ENCODE measurements around the gene FAM237A.

The FAM237A gene

DNA sequence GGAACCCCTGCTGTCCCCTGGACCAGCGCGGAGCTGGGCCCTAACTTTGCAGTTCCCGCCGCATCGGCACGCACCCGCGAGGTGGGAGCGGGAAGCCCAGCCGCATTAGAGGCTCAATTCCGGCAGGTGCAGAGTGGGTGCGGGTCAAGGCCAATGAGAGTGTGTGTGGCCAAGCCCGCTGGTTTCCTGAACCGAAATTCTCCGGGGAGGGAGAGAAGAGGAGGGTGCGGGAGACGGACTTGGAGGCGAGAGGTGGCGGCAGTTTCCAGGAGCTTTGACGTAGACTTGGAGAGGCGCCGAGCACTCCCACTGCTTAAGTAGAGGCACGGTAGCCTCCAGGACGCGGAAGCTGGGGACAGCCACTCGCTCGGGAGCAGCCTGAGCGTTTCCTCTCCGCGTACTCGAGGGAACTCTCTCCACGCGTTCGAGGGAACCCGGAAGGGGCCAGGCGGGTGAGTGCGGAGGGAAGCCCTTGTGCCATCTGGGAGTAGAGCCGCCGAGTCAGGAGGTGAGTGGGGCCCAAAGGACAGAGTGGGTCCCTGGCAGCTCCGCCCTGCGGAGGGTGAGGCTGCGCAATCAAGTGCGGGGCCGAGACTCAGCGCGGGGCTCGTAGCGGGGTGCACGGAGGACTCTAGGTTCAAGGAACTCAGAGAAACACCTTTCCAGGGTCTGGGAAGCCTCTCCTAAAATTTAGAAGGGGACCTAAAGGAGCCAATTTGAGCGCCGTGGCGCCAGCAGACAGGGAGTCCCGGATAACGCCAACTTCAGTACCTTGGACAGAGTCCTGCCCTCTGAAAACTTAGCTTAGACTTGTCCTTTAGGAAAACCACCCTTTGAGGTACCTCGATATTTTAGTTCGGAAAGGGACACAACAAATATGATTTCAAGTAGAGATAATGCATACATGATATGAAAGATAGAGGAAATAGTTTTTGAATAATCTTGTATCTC is at the start of gene FAM237A:
Gene FAM237A, plus strand, starts transcription at position 413 of the 951 bp plus-strand sequence. CDS start 1,750 bp downstream, outside the sequence.
- no peak for DNase-seq

DNA sequence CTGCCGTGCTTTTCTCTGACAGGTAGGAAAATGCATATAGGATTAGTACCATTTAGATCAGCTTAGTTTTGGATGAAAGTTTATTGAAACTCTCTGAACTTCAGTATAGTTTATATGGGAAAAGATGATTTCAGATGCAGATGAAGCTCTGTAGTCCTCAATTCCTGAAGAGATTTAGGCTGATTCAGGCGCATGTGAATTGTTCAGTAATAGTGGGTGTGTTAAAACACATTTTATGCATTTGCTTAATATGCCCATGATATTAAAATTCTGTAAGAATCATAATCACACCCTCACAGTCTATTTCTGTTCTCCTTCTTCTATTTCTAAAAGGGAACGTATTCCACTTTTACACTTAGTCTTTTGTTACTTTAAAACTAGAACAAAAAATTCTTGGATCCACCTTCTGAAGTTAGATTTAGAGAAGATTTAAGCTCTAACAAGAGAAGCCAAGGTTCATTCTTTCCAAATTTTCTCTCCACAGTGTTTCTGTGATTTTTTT is 44.5 kb upstream of the FAM237A start:
- no peak for DNase-seq

DNA sequence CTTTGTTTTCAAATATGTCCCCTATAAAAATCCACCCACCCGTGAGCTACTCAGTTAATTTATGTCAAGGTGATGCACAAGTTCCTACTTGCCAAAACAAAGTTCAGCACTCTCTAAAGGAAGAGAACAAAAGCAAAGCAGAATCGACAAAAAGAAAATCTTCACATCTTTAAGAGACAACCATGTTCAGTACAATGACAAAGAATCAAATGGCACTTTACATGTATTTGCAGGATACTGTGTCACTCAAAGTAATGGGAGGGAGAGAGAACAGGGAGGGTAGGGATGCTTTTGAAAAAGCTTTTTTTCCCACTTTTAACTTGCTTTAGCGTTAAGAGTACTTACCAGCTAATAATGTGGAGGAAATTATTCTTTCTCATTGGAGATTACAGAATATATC is 39.0 kb upstream of the FAM237A start:
- no peak for DNase-seq

DNA sequence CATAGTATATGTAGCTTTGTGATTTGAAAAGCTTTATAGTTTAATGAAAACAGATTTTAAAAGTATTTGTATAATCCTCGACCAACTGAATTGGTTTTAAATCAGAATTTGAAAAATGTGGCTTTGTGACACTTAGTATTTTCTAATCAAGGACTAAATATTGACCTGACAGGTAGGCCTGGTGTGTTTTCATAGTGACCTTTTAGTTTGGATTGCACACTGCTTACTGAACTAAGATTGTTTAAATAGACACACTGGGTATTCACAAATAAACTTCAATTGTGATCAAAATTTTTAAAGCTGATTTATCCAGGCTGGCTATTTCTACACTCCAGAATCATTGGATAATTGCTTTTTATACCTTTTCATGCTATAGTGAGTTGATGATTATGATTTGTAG is 31.8 kb upstream of the FAM237A start:
- no peak for DNase-seq

DNA sequence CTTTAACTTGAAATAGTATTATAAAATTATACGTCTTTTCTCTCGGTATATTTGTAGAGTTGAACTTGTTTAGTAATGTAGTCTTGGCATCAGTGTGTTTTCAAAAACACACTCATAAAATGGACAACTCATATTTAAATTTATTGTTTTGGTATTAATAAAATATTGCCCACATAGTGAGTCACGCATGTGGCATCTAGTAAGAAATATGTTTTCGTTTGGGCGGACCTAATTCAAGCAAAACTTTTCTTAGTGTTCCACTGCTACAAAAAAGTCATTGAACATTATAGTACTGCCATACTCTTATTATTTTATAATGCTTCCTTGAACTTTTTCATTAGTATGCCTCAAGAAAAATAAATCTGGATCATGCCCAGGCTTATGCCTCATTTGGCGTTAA is 31.1 kb upstream of the FAM237A start:
- no peak for DNase-seq

DNA sequence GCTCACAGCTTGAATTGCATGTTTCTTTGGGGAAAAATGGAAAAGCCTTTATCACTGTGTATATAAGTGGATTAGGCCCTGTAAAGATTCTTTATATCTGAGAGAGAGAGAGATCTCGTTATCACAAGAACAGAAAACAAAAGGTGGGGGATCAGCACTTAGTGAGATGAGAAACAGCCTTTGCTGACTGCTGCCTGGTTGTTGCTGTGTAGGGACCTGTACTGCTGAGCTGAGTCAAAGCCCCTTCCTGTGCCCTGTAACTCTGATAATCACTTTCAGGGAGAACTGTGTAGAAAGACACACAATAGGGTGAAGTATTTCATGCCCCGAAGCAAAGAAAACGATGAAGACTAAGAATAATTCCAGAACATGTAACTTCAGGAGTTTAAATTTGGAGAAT is 30.6 kb upstream of the FAM237A start:
- no peak for DNase-seq

DNA sequence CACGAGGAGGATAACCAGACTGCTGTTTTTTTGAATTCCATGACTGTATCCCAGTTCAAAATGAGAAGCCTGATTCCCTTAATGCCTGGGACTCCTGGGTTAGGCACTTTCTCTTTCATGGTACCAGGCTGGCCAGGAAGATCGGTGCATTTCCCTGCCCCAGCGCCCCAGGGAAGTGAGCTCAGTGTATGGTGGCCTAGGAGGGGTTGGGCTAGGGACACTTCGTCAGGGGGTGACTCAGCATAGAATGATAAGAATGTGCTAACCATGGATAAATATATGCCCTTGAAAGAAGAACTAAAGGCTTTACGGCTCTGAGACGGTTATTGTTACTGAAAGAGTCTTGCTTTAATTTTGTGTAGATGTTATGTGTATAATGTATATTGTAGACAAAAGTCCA is 27.5 kb upstream of the FAM237A start:
- DNase-seq, result no peak

DNA sequence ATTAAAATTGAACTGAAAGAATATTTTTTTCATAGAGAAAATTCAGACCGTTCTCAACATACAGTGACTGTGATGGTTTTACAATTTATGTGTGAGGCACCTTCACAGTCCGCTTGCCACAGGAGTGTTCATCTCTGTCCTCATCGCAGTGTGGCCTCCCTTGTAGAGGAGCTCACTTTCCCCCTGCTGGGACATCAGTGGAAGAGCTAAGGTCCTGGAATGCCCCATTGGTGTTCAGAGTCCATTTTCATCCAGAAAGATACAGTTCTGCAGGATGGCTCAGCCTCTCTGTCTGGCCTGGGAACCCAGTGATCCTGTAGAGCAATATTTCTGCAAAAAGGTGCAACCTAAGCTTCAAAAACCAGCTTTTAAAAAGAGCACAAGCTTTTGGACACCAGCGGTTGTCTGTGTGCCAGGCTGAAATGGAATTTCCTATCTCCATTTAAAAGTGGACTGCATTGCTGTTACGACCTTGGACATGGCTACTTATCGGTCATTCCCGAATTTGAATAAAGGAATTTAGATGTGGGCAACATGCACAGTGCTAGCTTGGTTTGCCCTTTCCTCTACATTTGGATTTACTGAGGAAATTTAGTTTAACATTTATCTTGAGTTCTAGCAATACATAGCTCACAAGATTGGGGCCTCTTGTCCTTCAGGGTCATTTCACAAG is 26.7 kb upstream of the FAM237A start:
- DNase-seq, result no peak

DNA sequence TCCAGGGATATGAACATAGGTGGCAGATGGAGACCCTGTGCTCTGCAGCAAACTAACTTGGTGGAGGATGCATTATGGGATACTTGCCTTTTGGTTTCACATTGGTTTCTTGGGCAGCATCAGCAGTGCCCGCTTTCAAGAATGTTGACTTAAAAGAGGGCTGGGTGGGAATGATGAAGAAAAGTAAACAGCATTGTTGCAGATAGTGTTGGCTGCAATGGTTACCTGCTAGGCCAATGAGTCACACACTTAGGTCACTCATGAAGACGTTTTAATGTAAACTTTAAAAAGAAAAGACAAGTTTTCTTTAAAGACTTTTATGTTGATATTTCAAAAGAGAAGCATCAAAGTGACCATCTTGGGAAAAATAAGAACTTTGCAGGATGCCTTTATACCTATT is 26.1 kb upstream of the FAM237A start:
- no peak for DNase-seq

DNA sequence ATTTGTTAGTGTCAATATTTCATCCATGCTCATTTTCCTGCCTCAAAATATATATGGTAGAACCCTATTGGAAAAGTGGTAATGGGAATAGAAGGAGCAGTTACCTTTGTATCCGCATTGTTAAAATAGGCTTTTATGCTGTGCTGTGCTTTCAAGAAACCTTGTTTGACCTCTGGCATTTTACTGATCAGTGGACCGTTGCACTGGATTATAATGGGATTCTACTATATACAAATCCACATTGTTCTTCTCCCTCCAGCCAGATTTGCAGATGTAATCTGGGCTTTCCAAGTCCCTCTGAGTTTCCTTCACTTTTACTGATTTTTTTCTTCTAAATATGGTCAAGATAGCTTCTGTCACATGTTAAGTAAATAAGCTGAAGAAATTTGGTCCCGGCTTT is 23.3 kb upstream of the FAM237A start:
- DNase-seq, result no peak

DNA sequence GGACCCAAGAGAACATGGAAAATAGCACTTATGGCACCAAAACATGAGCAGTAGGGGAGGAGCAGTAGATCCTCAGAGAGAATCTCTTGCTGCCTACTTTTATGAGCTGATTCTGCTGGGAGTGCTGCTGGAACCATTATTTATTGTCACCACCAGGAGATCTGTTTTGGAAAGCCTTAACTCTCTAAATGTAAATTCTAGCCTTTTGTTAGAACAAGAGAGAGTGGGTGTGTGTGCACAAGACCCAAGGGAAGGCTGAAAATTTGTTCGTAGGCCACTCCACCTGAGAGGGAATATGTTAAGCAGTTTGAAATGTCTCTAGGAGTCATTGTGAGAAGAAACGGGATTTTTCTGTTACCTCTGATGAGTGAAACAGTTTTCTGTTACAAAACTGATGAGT is 16.2 kb upstream of the FAM237A start:
- DNase-seq, result no peak

DNA sequence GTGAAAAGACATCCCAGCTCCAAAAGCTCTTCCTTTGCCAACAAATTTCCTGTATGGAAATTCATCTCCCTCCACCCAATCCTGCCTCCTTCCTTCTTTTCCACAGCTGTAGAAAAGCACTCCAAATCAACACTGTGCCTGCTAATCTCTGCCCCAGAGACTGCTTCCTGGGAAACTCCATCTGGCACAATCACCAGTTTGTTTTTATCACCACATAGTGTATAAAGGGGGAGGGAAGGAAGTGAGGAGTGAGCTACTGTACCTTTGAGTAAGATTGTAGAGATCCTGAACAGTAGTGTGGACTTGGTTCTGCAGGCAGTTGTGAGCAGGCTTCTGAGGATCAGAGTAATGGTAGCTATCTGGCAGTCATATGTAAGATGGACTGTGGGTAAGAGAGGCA is 14.7 kb upstream of the FAM237A start:
- DNase-seq, result no peak

DNA sequence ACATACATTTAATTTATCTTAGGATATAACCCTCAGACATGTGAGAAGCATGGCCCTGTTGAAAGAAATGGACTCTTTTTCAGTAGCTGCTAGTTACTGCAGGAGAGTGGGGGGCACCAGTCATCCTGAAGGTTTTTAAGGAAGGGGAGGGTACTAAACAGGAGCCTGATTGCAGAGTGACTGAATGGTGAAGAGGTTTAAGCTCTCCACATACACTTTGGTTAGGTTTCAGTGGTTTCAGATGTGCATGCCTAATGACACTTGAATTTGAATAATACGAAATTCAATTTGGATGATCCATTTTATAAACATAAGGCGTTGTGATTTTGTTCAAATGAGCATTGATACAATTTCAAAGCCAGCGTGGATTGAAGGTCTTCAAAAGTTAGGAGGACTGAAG is 10.9 kb upstream of the FAM237A start:
- DNase-seq, result no peak

DNA sequence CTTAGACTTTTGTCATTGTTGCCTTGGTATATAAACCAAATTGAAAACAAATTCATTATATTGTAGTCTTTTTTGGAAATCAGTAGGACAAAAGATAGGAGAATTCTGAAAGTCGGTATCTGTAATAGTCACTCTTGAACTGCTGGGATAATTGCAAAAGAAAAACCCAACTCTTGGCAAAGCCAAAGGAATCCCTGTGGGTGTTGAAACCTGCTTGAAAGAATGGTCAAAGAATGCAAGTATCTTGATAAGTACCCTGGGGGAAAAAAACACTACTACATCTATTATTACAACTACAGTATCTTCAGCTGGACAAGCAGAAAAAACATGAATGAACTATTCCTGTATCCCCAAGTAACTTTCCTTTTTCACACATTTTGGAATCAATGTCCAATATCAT is 7.3 kb upstream of the FAM237A start:
- no peak for DNase-seq

DNA sequence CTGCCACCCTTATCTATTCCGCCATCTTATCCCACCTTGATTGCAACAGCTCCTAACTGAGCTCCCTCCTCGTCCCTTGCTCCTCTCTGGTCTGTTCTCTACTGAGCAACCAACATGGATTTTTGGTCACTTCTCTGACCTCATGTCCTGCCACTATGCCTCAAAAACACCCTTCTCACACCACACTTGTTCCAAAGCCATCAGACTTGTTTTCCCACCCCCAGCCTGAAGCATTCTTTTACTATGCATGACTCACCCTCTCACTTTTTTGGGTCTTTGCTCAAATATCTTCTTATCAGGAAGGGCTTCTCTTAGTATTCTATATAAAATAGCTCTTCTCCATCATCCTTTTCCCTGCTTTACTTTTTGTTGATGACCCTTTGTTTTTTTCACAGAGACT is 2.7 kb upstream of the FAM237A start:
- DNase-seq, result no peak

DNA sequence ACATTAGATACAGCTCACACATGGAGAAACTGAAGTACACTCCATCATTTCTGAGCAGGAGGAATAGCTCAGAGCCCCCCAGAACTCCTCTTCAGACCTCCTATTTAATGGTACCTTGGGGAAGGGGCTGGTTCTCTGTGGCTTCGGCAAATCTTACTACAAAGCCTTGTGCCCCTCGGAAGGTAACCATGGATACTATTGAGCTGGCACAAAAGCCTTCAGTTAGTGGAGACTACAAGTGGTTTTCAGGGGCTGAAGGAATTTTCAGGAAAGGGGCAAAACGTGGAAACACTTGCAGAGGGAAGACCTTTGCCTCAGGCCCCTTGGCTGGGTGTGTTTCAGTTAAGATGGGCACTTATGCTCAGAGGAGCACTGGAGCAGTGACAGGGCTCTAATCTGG is 1.1 kb upstream of the FAM237A start:
- DNase-seq, result no peak

DNA sequence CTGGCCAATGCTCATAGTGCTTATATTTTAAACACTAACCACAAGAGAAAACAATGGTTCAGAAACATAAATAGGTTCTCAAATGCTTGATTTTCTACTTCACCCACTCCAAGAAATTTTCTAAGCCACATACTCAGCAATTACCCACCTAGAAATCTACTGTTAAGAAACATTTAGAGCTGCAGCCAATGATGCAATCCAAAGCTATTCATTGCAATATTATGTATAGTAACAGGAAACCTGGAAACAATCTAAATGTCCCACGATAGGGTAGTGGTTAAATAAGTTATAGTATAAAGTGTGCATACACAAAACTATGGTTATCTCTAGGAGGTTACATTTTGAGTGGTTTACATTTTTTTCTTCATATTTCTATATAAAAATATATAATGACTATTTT is 5.7 kb downstream of the FAM237A start:
- no peak for DNase-seq

DNA sequence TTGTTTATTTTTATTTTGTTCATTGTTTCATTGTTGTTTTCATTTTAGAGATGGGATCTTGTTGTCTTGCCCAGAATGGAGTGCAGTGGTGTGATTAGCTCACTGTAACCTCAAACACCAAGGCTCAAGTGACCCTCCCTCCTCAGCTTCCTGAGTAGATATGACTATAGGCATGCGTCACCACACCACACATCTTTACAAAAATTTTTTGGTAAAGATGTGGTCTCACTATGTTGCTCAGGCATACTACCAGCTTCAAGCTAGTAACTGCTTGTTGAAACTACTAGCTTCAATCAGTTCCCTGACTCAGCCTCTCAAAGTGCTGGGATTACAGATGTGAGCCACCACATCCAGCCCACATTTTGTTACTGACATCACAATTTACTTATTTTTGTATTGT is 14.8 kb downstream of the FAM237A start:
- no peak for DNase-seq

DNA sequence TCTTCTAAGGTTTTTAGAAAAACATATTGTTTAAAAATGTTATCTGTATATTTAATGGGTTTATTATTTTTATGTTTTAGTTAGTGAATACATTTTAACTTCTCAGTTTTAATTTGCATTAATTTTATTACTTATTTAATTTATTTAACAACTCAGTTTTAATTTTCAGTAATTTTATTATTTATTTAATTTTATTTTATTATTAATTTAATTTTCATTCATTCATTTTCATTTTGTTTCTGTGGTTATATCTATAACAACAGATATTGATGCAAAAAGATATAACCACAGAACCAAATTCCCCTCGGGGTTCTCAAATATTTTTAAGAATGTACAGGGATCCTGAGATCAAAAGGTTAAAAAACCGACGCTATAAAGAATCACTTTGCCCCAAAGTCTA is 23.0 kb downstream of the FAM237A start:
- no peak for DNase-seq

DNA sequence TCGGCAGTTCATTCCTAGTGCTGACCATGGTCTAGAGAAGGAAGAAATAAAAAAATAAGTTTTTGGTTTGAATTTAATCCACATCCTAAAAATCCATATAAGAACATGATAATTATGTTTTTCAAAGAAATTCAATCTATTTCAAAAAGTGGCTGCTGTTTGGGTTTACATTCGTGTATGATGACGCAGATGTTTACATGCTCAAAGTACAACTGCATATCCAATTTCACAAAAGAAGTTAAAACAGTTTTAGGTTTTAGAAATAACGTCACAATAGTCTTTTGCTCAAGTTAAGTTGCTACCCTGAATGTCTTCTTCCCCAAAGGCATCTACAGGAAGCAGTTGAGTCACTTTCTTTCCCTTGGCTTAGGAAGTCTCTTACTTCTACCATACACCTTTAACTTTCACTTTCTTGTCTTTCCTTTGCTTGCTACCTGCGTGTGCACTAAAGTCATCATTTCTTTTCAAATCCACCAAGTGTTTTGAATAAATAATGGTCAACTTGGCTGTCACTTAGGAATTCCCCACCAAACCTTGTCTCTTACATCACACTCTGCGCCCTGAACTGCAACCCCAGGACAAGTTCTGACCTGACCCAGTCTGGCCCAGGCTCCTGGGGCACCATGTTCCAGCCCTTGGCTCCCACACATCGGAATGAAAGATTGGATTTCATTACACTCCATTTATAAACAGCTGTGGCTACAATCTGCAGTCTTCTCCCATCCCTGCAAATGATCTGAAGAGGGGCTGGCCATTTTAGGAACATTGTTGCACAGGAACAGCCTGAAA is 28.4 kb downstream of the FAM237A start:
- no peak for DNase-seq

DNA sequence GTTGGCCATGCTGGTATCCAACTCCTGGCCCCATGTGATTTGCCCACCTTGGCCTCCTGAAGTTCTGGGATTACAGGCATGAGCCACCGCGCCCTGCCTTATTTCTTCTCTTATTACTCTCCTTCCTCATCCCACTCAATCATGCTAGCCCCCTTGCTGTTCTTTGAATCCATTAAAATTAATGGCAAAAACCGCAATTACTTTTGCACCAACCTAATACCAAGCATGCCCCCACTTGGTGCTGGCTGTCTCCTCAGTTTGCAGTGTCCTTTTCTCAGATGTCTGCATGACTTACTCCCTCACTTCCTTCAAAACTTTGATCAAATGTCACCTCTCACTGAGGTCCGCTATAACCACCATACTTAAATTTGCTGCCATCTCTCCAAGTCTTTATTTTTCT is 41.3 kb downstream of the FAM237A start:
- no peak for DNase-seq

DNA sequence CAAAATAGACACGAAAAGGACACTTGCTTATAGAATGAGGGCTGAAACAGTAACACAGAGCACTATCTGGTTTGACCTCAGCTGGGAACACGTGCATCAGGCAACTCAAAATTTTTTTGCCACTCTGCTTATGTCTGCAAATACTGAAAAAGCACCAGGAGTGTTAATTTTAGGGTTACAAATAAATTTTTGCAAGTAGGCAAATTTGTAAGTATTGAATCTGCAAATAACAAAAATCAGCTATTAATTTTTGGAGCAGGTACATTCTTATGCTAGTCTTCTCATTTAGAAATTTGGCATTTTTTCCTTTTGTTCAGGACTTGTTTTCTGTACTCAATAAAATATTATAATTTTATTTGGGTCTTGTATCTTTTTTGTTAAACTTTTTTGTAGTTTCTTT is 46.2 kb downstream of the FAM237A start:
- DNase-seq, result no peak

DNA sequence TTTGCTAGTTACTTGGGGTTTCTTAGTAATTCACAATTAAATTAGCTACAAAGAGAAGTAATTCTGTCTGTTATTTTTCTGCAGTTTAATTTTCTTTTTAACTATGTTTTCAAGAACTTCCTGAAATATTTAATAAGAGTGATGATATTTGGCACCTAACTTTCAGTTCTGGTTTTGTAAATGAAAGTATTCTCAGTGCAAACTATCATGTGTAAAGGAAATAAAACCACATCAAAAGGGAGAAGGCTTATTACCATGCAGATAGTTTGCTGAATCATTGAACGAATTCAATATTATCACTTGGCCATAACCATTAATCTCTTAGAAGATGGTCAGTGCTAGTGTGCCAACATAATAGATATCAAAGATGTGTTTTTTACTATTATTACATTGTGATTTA is 46.7 kb downstream of the FAM237A start:
- no peak for DNase-seq
